Motor neuron (in vitro differentiated cells): Measurements from ENCODE around the gene USP47. TPM values are rescaled to one million over a fixed set of nuclear protein-coding genes. Genes with fewer than 3 reads are reported as not detected.
A peak's percentile ranks its signal among the peaks of the same experiment; 100 is the strongest.

ENCODE experiments used
- ATAC-seq, 8 experiments: fragments of 200-7000 bp; cut with Tn5 transposase; replicated peaks in 6 of 8; 2 replicates each; pipeline ENCODE4 v1.8.0; 2021; ENCODE audit warnings: mild to moderate bottlenecking in 8 of 8, moderate library complexity in 8 of 8
- H3K27ac ChIP-seq, 2 donors: fragments of 250-450 bp; sonication (Bioruptor Pico); 2 replicates each; pipeline ENCODE4 v1.9.0; 2021; ENCODE audit warnings: antibody characterized with exemption in 2 of 2, mild to moderate bottlenecking in 2 of 2, moderate library complexity in 1 of 2
- H3K4me1 ChIP-seq, 2 donors: fragments of 250-450 bp; sonication (Bioruptor Pico); replicated peaks in 1 of 2; 2 replicates each; pipeline ENCODE4 v1.6.1; 2021; ENCODE audit warnings: antibody characterized with exemption in 2 of 2, mild to moderate bottlenecking in 2 of 2, moderate library complexity in 1 of 2
- H3K4me3 ChIP-seq, 5 donors: fragments of 250-450 bp; sonication (Bioruptor Pico); 2 replicates each; pipeline ENCODE4 v1.9.0; 2021; ENCODE audit warnings: antibody characterized with exemption in 5 of 5, mild to moderate bottlenecking in 5 of 5, moderate library complexity in 4 of 5
- WGBS, 10 experiments: fragments of 450-650 bp; shearing (Covaris generic); methylation state at CpG; one replicate each; pipeline ENCODE4 v1.0.0; 2022; 5-methylcytosine and 5-hydroxymethylcytosine counted together
- in situ Hi-C, 9 experiments: fragments of 400-800 bp; cut with MboI; loops; one replicate each; pipeline ENCODE4 v1.15.0; 2021; ENCODE audit warnings: low sequenced_read_pairs in 9 of 9, low pct_unique_long_range_greater_than_20kb in 2 of 9; ENCODE audit not compliant: unreplicated experiment in 9 of 9
- total RNA-seq, 8 experiments: library from RNA; unstranded; fragments of 300-600 nt; gene quantifications; 2 replicates each; pipeline versions ENCODE4 v1.2.3 to v1.2.4, GENCODE V29; 2022

Gene USP47
- total RNA-seq, 8 experiments from 2014 or later = 50.1 to 104 (median 63.8) TPM

- no peak overlapping the region for H3K27ac ChIP-seq
- H3K4me1 ChIP-seq = peaks cover 37% of the 10 kb centered on the region in 2 donors
- 3 to 100% (median 90%) methylated on average over 1 to 7 of the region's 11 CpGs; no CpG with 5 or more reads in 5 of the 10 experiments for WGBS, 10 experiments
- in situ Hi-C loops = no loop called here
- H3K4me3 ChIP-seq = no peak overlapping the region
- ATAC-seq = peak in 4 of 8 experiments; percentile 16 to 95 (median 94)
Observed at GRCh38 chr11:11968511-11969280, 126.9 kb downstream of the USP47 start.

- in situ Hi-C loops = no loop called here
- Histone ChIP-seq H3K27ac (no peak overlapping the region), H3K4me1 (peaks cover 40 to 42% of the 10 kb centered on the region in 2 donors), H3K4me3 (no peak overlapping the region)
- ATAC-seq = no peak
- WGBS, 10 experiments = 34 to 100% (median 72%) methylated on average over 1 to 16 of the region's 19 CpGs; no CpG with 5 or more reads in 2 of the 10 experiments
Observed at GRCh38 chr11:11969380-11970215, 127.8 kb downstream of the USP47 start.

GRCh38 chr11:11970556-11970955 lies 128.8 kb downstream of the USP47 start:
- no peak for ATAC-seq
- Histone ChIP-seq H3K4me3 (no peak overlapping the region), H3K4me1 (peaks cover 37 to 42% of the 10 kb centered on the region in 2 donors), H3K27ac (no peak overlapping the region)
- in situ Hi-C loops = no loop called here
- 50 to 100% (median 81%) methylated on average over 1 to 2 of the region's 2 CpGs; no CpG with 5 or more reads in 3 of the 10 experiments for WGBS, 10 experiments

GRCh38 chr11:11971906-11972547 lies 130.3 kb downstream of the USP47 start:
- Histone ChIP-seq H3K4me3 (no peak overlapping the region), H3K27ac (peak overlapping the region; percentile 12 to 46), H3K4me1 (peaks cover 37 to 42% of the 10 kb centered on the region in 2 donors)
- in situ Hi-C loops = no loop called here
- 0 to 100% (median 31%) methylated on average over 1 to 4 of the region's 5 CpGs; no CpG with 5 or more reads in 2 of the 10 experiments for WGBS, 10 experiments
- peak in 5 of 8 experiments; percentile 79 to 93 (median 87) for ATAC-seq

GRCh38 chr11:11972730-11973341 lies 131.1 kb downstream of the USP47 start:
- no peak for ATAC-seq
- peaks cover 37 to 42% of the 10 kb centered on the region in 2 donors for H3K4me1 ChIP-seq
- in situ Hi-C loops = no loop called here
- no peak overlapping the region for H3K4me3 ChIP-seq
- peak overlapping the region; percentile 12 to 46 for H3K27ac ChIP-seq
- 20 to 100% (median 92%) methylated on average over 1 to 2 of the region's 3 CpGs; no CpG with 5 or more reads in 6 of the 10 experiments for WGBS, 10 experiments

- WGBS, 10 experiments = 24 to 60% (median 43%) methylated on average over 1 to 5 of the region's 8 CpGs; no CpG with 5 or more reads in 5 of the 10 experiments
- Histone ChIP-seq H3K4me1 (peaks cover 37 to 42% of the 10 kb centered on the region in 2 donors), H3K4me3 (no peak overlapping the region), H3K27ac (no peak overlapping the region)
- ATAC-seq = peak in 6 of 8 experiments; percentile 4 to 79 (median 74)
- in situ Hi-C loops = no loop called here
Observed at GRCh38 chr11:11973361-11973800, 131.6 kb downstream of the USP47 start.

- peak in 3 of 8 experiments; percentile 15 to 35 (median 19) for ATAC-seq
- H3K4me3 ChIP-seq = no peak overlapping the region
- H3K27ac ChIP-seq = no peak overlapping the region
Observed at GRCh38 chr11:11973866-11974265, 132.1 kb downstream of the USP47 start.

GRCh38 chr11:11975201-11976092 lies 133.7 kb downstream of the USP47 start:
- in situ Hi-C loops = no loop called here
- WGBS, 10 experiments = 70 to 100% (median 100%) methylated on average over 1 to 6 of the region's 11 CpGs
- Histone ChIP-seq H3K4me3 (no peak overlapping the region), H3K4me1 (peaks cover 50 to 53% of the 10 kb centered on the region in 2 donors), H3K27ac (no peak overlapping the region)
- ATAC-seq = peak in 2 of 8 experiments; percentile 5 to 78

More at GRCh38 chr11:11973866-11974265, 132.1 kb downstream of the USP47 start:
- peaks cover 39 to 44% of the 10 kb centered on the region in 2 donors for H3K4me1 ChIP-seq
- WGBS, 10 experiments = 37 to 100% (median 82%) methylated on average over 1 to 4 of the region's 4 CpGs; no CpG with 5 or more reads in 5 of the 10 experiments
- in situ Hi-C loops = no loop called here

GRCh38 chr11:11976481-11977127 lies 134.8 kb downstream of the USP47 start:
- no peak for ATAC-seq
- 30 to 100% (median 80%) methylated on average over 1 to 2 of the region's 6 CpGs; no CpG with 5 or more reads in 7 of the 10 experiments for WGBS, 10 experiments
- Histone ChIP-seq H3K4me1 (peaks cover 42 to 43% of the 10 kb centered on the region in 2 donors), H3K4me3 (no peak overlapping the region), H3K27ac (no peak overlapping the region)
- in situ Hi-C loops = no loop called here

- Histone ChIP-seq H3K4me3 (no peak overlapping the region), H3K27ac (no peak overlapping the region), H3K4me1 (peaks cover 34 to 35% of the 10 kb centered on the region in 2 donors)
- WGBS, 10 experiments = 9 to 100% (median 40%) methylated on average over 1 to 8 of the region's 10 CpGs; no CpG with 5 or more reads in 3 of the 10 experiments
- peak in 4 of 8 experiments; percentile 6 to 54 (median 21) for ATAC-seq
- in situ Hi-C loops = no loop called here
Observed at GRCh38 chr11:11977206-11977938, 135.6 kb downstream of the USP47 start.
